Duodenal mucosa (tissue), 2 donors: ENCODE data around the gene TAF11L12.
"Not testable (repeated sequence)": the region's sequence is repeated elsewhere in the genome, so short reads cannot be mapped to it uniquely, and the experiment has no call there.

Experiments
- H3K27ac ChIP-seq: one replicate; pipeline ENCODE4 v1.7.0; 2013; ENCODE audit warnings: low read depth, low read length
- H3K27me3 ChIP-seq, 2 donors: one replicate each; pipeline ENCODE4 v1.7.0; 2013; ENCODE audit warnings: low read length in 2 of 2, control low read depth in 1 of 2; ENCODE audit not compliant: insufficient read depth in 2 of 2, control insufficient read depth in 1 of 2
- H3K36me3 ChIP-seq, 2 donors: one replicate each; pipeline ENCODE4 v1.7.0; 2013; ENCODE audit warnings: low read length in 2 of 2, control low read depth in 1 of 2; ENCODE audit not compliant: insufficient read depth in 2 of 2, control insufficient read depth in 1 of 2
- H3K4me1 ChIP-seq, 2 donors: one replicate each; pipeline ENCODE4 v1.7.0; 2013; ENCODE audit warnings: low read length in 2 of 2, control low read depth in 1 of 2; ENCODE audit not compliant: insufficient read depth in 2 of 2, control insufficient read depth in 1 of 2
- H3K4me3 ChIP-seq, 2 donors: one replicate each; pipeline ENCODE4 v1.7.0; 2013; ENCODE audit warnings: low read length in 2 of 2, low read depth in 1 of 2
- H3K9ac ChIP-seq, 2 donors: one replicate each; pipeline ENCODE4 v1.7.0; 2013; ENCODE audit warnings: low read length in 2 of 2, low read depth in 1 of 2
- H3K9me3 ChIP-seq, 2 donors: one replicate each; pipeline ENCODE4 v1.7.0; 2013; ENCODE audit warnings: low read length in 2 of 2, control low read depth in 1 of 2; ENCODE audit not compliant: control insufficient read depth in 1 of 2

TAF11L12 gene

DNA sequence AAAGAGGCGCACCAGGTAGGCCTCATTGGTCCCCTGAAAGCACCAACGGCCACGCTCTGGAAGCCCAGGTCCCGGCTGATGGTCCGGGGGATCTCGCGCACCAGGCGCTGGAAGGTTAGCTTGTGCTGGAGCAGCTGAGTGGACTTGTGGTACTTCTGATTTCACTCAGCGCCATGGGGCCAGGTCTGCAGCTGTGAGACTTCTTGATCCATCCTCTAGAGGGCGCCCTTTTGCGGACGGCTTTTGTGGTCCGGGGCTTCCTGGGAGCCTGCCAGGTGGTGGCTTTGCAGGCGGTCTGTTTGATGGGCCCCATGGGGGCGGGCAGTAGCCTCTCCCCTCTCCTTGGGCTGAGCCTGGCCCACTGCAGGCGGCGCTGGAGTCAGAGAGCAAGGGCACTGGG is 10.4 kb downstream of the TAF11L12 start:
- Histone ChIP-seq H3K36me3 (no peaks in the 10 kb centered on the region), H3K4me1 (no peaks in the 10 kb centered on the region), H3K9me3 (peaks cover 0 to 7% of the 10 kb centered on the region in 2 donors), H3K27me3 (no peaks in the 10 kb centered on the region), H3K9ac (no peak overlapping the region), H3K4me3 (no peak overlapping the region), H3K27ac (no peak overlapping the region)

DNA sequence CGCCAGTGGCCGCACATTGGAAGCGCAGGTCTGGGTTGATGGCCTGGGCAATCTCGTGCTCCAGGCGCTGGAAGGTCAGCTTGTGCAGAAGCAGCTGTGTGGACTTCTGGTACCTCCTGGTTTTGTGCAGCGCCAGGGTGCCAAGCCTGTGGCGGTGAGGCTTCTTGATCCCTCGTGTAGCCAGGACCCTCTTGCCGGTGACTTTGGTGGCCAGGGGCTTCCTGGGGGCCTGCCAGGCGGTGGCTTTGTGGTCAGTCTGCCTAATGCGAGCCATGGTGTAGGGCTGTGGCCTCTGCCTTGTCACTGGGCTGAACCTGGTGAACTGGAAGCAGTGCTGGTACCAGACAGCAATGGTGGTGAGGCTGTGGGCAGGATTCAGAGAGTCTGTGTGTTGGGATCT is 15.5 kb downstream of the TAF11L12 start:
- Histone ChIP-seq H3K27me3 (no peaks in the 10 kb centered on the region), H3K4me1 (no peaks in the 10 kb centered on the region), H3K4me3 (no peak overlapping the region), H3K9me3 (peaks cover 0 to 2% of the 10 kb centered on the region in 2 donors), H3K9ac (no peak overlapping the region), H3K27ac (no peak overlapping the region), H3K36me3 (no peaks in the 10 kb centered on the region)

DNA sequence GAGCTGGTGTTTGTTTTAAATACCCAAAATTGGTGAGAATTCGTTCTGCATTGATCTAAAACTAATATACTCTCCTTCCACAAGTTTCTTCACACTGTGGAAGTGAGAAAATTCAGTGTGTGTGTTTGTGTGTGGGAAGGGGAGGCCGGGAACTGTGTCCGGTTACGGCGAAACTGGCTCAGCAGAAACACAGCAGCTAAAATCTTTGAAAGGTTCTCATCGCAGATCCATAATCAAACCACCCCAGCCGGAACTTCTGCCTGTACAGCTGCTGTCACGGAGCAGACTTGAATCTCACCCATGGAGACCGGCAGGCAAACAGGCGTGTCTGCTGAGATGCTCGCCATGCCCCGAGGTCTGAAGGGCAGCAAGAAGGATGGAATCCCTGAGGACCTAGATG is 21.6 kb downstream of the TAF11L12 start, which contains the start of gene TAF11L13:
TAF11L13 (plus strand) TSS at position 301 of the 400 bp plus-strand sequence.
- not testable (repeated sequence) for H3K4me3 ChIP-seq, H3K9ac ChIP-seq, H3K9me3 ChIP-seq, H3K36me3 ChIP-seq, H3K27ac ChIP-seq, H3K27me3 ChIP-seq, H3K4me1 ChIP-seq

DNA sequence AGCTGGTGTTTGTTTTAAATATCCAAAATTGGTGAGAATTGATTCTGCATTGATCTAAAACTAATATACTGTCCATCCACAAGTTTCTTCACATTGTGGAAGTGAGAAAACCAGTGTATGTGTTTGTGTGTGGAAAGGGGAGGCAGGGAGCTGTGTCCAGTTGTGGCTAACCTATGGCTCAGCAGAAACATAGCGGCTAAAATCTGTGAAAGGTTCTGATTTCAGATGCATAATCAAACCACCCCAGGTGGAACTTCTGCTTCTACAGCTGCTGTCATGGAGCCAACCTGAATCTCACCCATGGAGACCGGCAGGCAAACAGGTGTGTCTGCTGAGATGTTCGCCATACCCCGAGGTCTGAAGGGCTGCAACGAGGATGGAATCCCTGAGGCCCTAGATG is 24.0 kb downstream of the TAF11L12 start, which contains the start of gene TAF11L14:
TAF11L14 (plus strand) TSS at position 301 of the 400 bp plus-strand sequence.
- Histone ChIP-seq H3K9me3 (peaks cover 4 to 7% of the 10 kb centered on the region in 2 donors), H3K27me3 (no peaks in the 10 kb centered on the region), H3K4me1 (no peaks in the 10 kb centered on the region), H3K27ac (no peak within 1 kb of the TSS), H3K4me3 (no peak within 1 kb of the TSS), H3K9ac (no peak within 1 kb of the TSS), H3K36me3 (no peaks in the 10 kb centered on the region)

DNA sequence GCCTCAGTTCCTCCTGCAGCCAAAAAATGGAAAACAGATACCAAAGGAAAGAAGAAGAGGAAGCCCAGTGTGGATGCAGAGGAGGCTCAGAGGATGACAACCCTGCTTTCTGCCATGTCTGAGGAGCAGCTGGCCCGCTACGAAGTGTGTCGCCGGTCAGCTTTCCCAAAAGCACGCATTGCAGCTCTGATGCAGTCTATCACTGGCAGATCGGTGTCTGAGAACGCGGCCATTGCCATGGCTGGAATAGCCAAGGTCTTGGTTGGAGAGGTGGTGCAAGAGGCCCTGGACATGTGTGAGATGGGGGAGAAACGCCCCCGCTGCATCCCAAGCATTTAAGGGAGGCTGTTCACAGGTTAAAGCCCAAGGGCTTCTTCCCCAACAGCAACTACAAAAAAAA is 39.0 kb downstream of the TAF11L12 start:
- not testable (repeated sequence) for H3K27me3 ChIP-seq, H3K27ac ChIP-seq, H3K9ac ChIP-seq

DNA sequence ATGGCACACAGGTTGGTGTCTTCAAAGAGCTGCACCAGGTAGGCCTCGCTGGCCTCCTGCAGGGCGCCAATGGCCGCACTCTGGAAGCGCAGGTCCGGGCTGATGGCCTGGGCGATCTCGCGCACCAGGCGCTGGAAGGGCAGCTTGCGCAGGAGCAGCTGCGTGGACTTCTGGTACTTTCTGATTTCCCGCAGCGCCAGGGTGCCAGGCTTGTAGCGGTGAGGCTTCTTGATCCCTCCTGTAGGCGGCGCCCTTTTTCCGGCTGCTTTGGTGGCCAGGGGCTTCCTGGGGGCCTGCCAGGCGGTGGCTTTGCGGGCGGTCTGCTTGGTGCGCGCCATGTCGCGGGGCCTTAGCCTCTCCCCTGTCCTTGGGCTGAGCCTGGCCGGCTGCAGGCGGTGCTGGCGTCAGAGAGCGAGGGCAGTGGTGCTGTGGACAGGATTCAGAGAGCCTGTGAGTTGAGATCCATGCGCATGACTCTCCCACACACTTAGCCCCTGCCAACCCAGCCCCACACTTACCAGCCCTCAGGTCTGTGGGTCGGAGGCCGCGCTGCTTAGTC is 45.1 kb downstream of the TAF11L12 start:
- H3K4me1 ChIP-seq, H3K27ac ChIP-seq, H3K36me3 ChIP-seq, H3K27me3 ChIP-seq, H3K4me3 ChIP-seq, H3K9me3 ChIP-seq, H3K9ac ChIP-seq: not testable (repeated sequence)

More for the DNA sequence above, 39.0 kb downstream of the TAF11L12 start:
- not testable (repeated sequence) for H3K36me3 ChIP-seq, H3K4me1 ChIP-seq, H3K4me3 ChIP-seq, H3K9me3 ChIP-seq

DNA sequence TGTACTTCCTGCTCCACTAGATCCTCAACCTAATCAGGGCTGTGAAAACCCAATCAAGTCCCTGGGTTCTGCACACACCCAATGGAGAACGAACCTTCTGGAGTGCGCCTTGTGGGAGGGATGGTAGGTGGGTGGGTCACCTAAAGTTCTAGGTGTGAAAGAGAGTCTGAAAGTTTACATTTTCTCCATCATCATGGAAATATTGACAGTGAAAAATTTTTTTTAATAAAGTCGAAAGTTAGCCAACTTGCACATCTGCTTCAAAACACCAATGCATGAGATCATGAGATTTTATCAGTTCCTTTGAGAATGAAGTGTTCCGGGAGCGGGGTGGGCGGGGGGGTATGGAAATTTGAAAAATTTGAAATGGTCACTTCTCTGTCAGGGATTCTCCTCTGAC is 45.7 kb downstream of the TAF11L12 start:
- Histone ChIP-seq H3K27ac (no peak overlapping the region), H3K4me1 (no peaks in the 10 kb centered on the region), H3K4me3 (no peak overlapping the region), H3K36me3 (no peaks in the 10 kb centered on the region), H3K9ac (no peak overlapping the region), H3K9me3 (peaks cover 0 to 4% of the 10 kb centered on the region in 2 donors), H3K27me3 (no peaks in the 10 kb centered on the region)
